HUES64 (cell line): ENCODE data around the gene EPS8.

ENCODE experiments used
- H3K27ac ChIP-seq: 2 replicates; pipeline ENCODE4 v1.7.0; 2013; ENCODE audit warnings: low read depth, low read length, inconsistent platforms
- H3K27me3 ChIP-seq: 2 replicates; pipeline ENCODE4 v1.6.1; 2013; ENCODE audit warnings: mild to moderate bottlenecking, low read length; ENCODE audit not compliant: insufficient read depth
- H3K36me3 ChIP-seq: 2 replicates; pipeline ENCODE4 v1.6.1; 2013; ENCODE audit warnings: mild to moderate bottlenecking, low read length; ENCODE audit not compliant: insufficient read depth
- H3K4me1 ChIP-seq: 2 replicates; pipeline ENCODE4 v1.6.1; 2013; ENCODE audit warnings: mild to moderate bottlenecking, low read length, moderate library complexity; ENCODE audit not compliant: insufficient read depth
- H3K4me3 ChIP-seq: 2 replicates; pipeline ENCODE4 v1.5.1; 2013; ENCODE audit warnings: mild to moderate bottlenecking, low read length, moderate library complexity
- H3K9ac ChIP-seq: 2 replicates; pipeline ENCODE4 v1.6.1; 2013; ENCODE audit warnings: mild to moderate bottlenecking, low read depth, low read length
- H3K9me3 ChIP-seq: 2 replicates; pipeline ENCODE4 v1.6.1; 2013; ENCODE audit warnings: low read depth, low read length; ENCODE audit not compliant: insufficient read depth
- WGBS: fragments of 150-250, 120-280 bp; methylation state at CpG from one replicate; pipeline ENCODE4 v1.1.7; 2013; ENCODE audit warnings: missing lambda C conversion rate; 5-methylcytosine and 5-hydroxymethylcytosine counted together

EPS8 gene

GRCh38 chr12:15662983-15663659 is 126.1 kb downstream of the EPS8 start:
- H3K27ac ChIP-seq: no peak overlapping the region
- H3K4me3 ChIP-seq: no peak overlapping the region
- H3K4me1 ChIP-seq: no peaks in the 10 kb centered on the region; the same call in 1 of the 2 replicates
- whole genome bisulfite sequencing: 93% methylated on average over 3 of the region's 5 CpGs
- no peak overlapping the region for H3K9ac ChIP-seq
- no peaks in the 10 kb centered on the region for H3K27me3 ChIP-seq
- H3K9me3 ChIP-seq: no peaks in the 10 kb centered on the region
- no peaks in the 10 kb centered on the region for H3K36me3 ChIP-seq

- 98% methylated on average over 3 of the region's 3 CpGs for whole genome bisulfite sequencing
- Histone ChIP-seq H3K4me1 (no peaks in the 10 kb centered on the region; the same call in 1 of the 2 replicates), H3K9me3 (no peaks in the 10 kb centered on the region), H3K27ac (no peak overlapping the region), H3K9ac (no peak overlapping the region), H3K4me3 (no peak overlapping the region), H3K27me3 (no peaks in the 10 kb centered on the region), H3K36me3 (no peaks in the 10 kb centered on the region)
Measured at GRCh38 chr12:15662303-15662980, 126.7 kb downstream of the EPS8 start.

- Histone ChIP-seq H3K4me1 (no peaks in the 10 kb centered on the region), H3K9ac (no peak overlapping the region), H3K27ac (no peak overlapping the region), H3K27me3 (no peaks in the 10 kb centered on the region), H3K9me3 (no peaks in the 10 kb centered on the region), H3K36me3 (no peaks in the 10 kb centered on the region), H3K4me3 (no peak overlapping the region)
- WGBS: 100% methylated on average over 2 of the region's 2 CpGs
Measured at GRCh38 chr12:15651371-15651770, 137.8 kb downstream of the EPS8 start.

GRCh38 chr12:15650399-15651128 is 138.6 kb downstream of the EPS8 start:
- Histone ChIP-seq H3K9me3 (no peaks in the 10 kb centered on the region), H3K4me3 (no peak overlapping the region)
- WGBS: 78% methylated on average over 6 of the region's 6 CpGs

GRCh38 chr12:15649347-15649746 is 139.8 kb downstream of the EPS8 start:
- no peaks in the 10 kb centered on the region for H3K27me3 ChIP-seq
- H3K4me3 ChIP-seq: no peak overlapping the region
- no peaks in the 10 kb centered on the region for H3K36me3 ChIP-seq
- no peak overlapping the region for H3K27ac ChIP-seq
- no peaks in the 10 kb centered on the region for H3K9me3 ChIP-seq
- no peak overlapping the region for H3K9ac ChIP-seq
- 100% methylated on average over 1 of the region's 1 CpG for WGBS
- no peaks in the 10 kb centered on the region for H3K4me1 ChIP-seq

More at GRCh38 chr12:15650399-15651128, 138.6 kb downstream of the EPS8 start:
- H3K4me1 ChIP-seq: no peaks in the 10 kb centered on the region
- H3K9ac ChIP-seq: no peak overlapping the region
- no peaks in the 10 kb centered on the region for H3K36me3 ChIP-seq
- no peak overlapping the region for H3K27ac ChIP-seq
- no peaks in the 10 kb centered on the region for H3K27me3 ChIP-seq

GRCh38 chr12:15648558-15648957 is 140.6 kb downstream of the EPS8 start:
- 94% methylated on average over 1 of the region's 1 CpG for WGBS
- no peaks in the 10 kb centered on the region for H3K27me3 ChIP-seq
- no peak overlapping the region for H3K4me3 ChIP-seq
- no peaks in the 10 kb centered on the region for H3K9me3 ChIP-seq
- H3K9ac ChIP-seq: no peak overlapping the region
- no peaks in the 10 kb centered on the region for H3K4me1 ChIP-seq
- H3K36me3 ChIP-seq: no peaks in the 10 kb centered on the region
- H3K27ac ChIP-seq: no peak overlapping the region

GRCh38 chr12:15646581-15646980 is 142.6 kb downstream of the EPS8 start:
- Histone ChIP-seq H3K27me3 (no peaks in the 10 kb centered on the region), H3K4me3 (no peak overlapping the region), H3K27ac (no peak overlapping the region), H3K9me3 (no peaks in the 10 kb centered on the region), H3K36me3 (no peaks in the 10 kb centered on the region), H3K4me1 (no peaks in the 10 kb centered on the region), H3K9ac (no peak overlapping the region)
- 11% methylated on average over 1 of the region's 1 CpG for WGBS

- no peaks in the 10 kb centered on the region for H3K4me1 ChIP-seq
- no peak overlapping the region for H3K4me3 ChIP-seq
- H3K36me3 ChIP-seq: no peaks in the 10 kb centered on the region
- no peaks in the 10 kb centered on the region for H3K27me3 ChIP-seq
- no peak overlapping the region for H3K27ac ChIP-seq
- no peak overlapping the region for H3K9ac ChIP-seq
- H3K9me3 ChIP-seq: no peaks in the 10 kb centered on the region
Measured at GRCh38 chr12:15644700-15645099, 144.5 kb downstream of the EPS8 start.

- Histone ChIP-seq H3K27me3 (no peaks in the 10 kb centered on the region), H3K4me1 (peaks cover 10% of the 10 kb centered on the region), H3K4me3 (no peak overlapping the region), H3K27ac (no peak overlapping the region), H3K9me3 (no peaks in the 10 kb centered on the region), H3K9ac (no peak overlapping the region), H3K36me3 (no peaks in the 10 kb centered on the region)
- WGBS: 100% methylated on average over 1 of the region's 3 CpGs
Measured at GRCh38 chr12:15638231-15638630, 151.0 kb downstream of the EPS8 start.

GRCh38 chr12:15636060-15636890 is 152.9 kb downstream of the EPS8 start:
- Histone ChIP-seq H3K9ac (no peak overlapping the region), H3K27ac (no peak overlapping the region), H3K4me1 (peaks cover 10% of the 10 kb centered on the region), H3K9me3 (no peaks in the 10 kb centered on the region), H3K36me3 (no peaks in the 10 kb centered on the region), H3K4me3 (no peak overlapping the region), H3K27me3 (no peaks in the 10 kb centered on the region)
- 94% methylated on average over 1 of the region's 1 CpG for WGBS
